ENCODE measurements around the gene MAML1. TPM values are rescaled to one million over a fixed set of nuclear protein-coding genes. Genes with fewer than 3 reads are reported as not detected.

The MAML1 gene
- total and polyA plus RNA-seq, 2 donors (not counting 1 experiment from before 2014, with no cell fraction given): 12.0 to 50.6 TPM

GRCh38 chr5:179759581-179760551 lies 27.2 kb downstream of the MAML1 start:
- no peak for ATAC-seq (ENCODE audit: low read depth)
- Histone ChIP-seq H3K27ac (ENCODE audit: low read length in 2 of 2) (peak overlapping the region in 1 of 2 donors; percentile 7), H3K9me3 (ENCODE audit: control extremely low read depth in 1 of 3, control insufficient read depth in 2 of 3, insufficient read depth in 1 of 3, low read length in 2 of 3) (no peaks in the 10 kb centered on the region), H3K4me1 (ENCODE audit: control insufficient read depth in 2 of 2, insufficient read depth in 2 of 2, low read length in 2 of 2) (peaks cover 15 to 32% of the 10 kb centered on the region in 2 donors), H3K27me3 (replicated peaks in 1 of 4; ENCODE audit: control extremely low read depth in 1 of 4, control insufficient read depth in 3 of 4, insufficient read depth in 4 of 4, low read length in 3 of 4) (no peaks in the 10 kb centered on the region), H3K4me2 (replicated peaks; ENCODE audit: low read depth, low read length, poor library complexity, severe bottlenecking) (no peak overlapping the region), H3K4me3 (ENCODE audit: control extremely low read depth in 1 of 5, extremely low read depth in 1 of 5, insufficient read depth in 1 of 5, low read depth in 2 of 5, low read length in 4 of 5) (no peak overlapping the region), H3K9ac (ENCODE audit: low read length) (no peak overlapping the region), H3K79me2 (ENCODE audit: control insufficient read depth, insufficient read depth, low read length) (peaks cover 84% of the 10 kb centered on the region), H4K20me1 (ENCODE audit: control insufficient read depth, insufficient read depth, low read length, poor library complexity, severe bottlenecking) (peaks cover 90% of the 10 kb centered on the region), H3K36me3 (replicated peaks in 1 of 2; ENCODE audit: control extremely low read depth in 1 of 2, control insufficient read depth in 1 of 2, extremely low read depth in 1 of 2, insufficient read depth in 2 of 2, low read length in 1 of 2) (peaks cover 0 to 2% of the 10 kb centered on the region in 2 experiments), H2AFZ (ENCODE audit: insufficient read depth, low read depth, low read length, poor library complexity, severe bottlenecking) (no peak overlapping the region)
- Mint-ChIP-seq H3K27me3 (no peaks in the 10 kb centered on the region), H3K4me1 (peaks cover 52% of the 10 kb centered on the region), H3K4me3 (no peak overlapping the region), H3K9me3 (ENCODE audit: insufficient read depth) (no peaks in the 10 kb centered on the region), H3K27ac (peak overlapping the region; percentile 47)
- CTCF ChIA-PET: no interaction called here
- DNase-seq: no peak
- TF ChIP-seq EZH2 (IDR thresholded peaks at IDR 0.05; ENCODE audit: borderline replicate concordance, insufficient read depth, low read depth, low read length, poor library complexity, severe bottlenecking) (no peak), CTCF (IDR thresholded peaks at IDR 0.05) (no peak)
- intact Hi-C loops (cut with micrococcal nuclease): loop anchor here (5.0 kb wide), 1 partner anchor 593 kb away; no protein-coding TSS in a partner anchor
- 82% methylated on average over 4 of the region's 9 CpGs for WGBS (ENCODE audit: insufficient coverage)
- POLR2A ChIA-PET: no interaction called here

Data from B cell (primary cell).